ENCODE measurements around the gene NDUFA11.
"Not testable (repeated sequence)": the region's sequence is repeated elsewhere in the genome, so short reads cannot be mapped to it uniquely, and the experiment has no call there.

Gene NDUFA11

GRCh38 chr19:5893296-5893903 is 10.2 kb downstream of the NDUFA11 start:
- TF ChIP-seq CTCF (IDR thresholded peaks at IDR 0.05; ENCODE audit: control extremely low read depth, extremely low read depth, low read depth, missing control alignments): no peak
- ChIA-PET CTCF (interaction anchor here (0.9 to 1.4 kb wide), 4 partner anchors 10 to 173 kb away, joined by 3 to 7 read pairs (median 7); partner anchors contain the start of genes CATSPERD and NDUFA11), POLR2A (interaction anchor here (0.6 kb wide), 1 partner anchor 10 kb away, joined by 4 read pairs; no protein-coding TSS in a partner anchor)
- DNase-seq (ENCODE audit: extremely low spot score): no peak

- ChIA-PET CTCF (interaction anchor here (0.9 to 2.9 kb wide), 5 partner anchors 9 to 172 kb away, joined by 3 to 24 read pairs (median 7); partner anchors contain the start of genes CATSPERD, NDUFA11 and NRTN), POLR2A (interaction anchor here (0.6 kb wide), 1 partner anchor 10 kb away, joined by 4 read pairs; no protein-coding TSS in a partner anchor)
- TF ChIP-seq CTCF (IDR thresholded peaks at IDR 0.05; ENCODE audit: control extremely low read depth, extremely low read depth, low read depth, missing control alignments): no peak
- no peak for DNase-seq (ENCODE audit: extremely low spot score)
Measured at GRCh38 chr19:5892772-5893275, 10.8 kb downstream of the NDUFA11 start.

GRCh38 chr19:5891938-5892771 is 11.4 kb downstream of the NDUFA11 start:
- DNase-seq (ENCODE audit: extremely low spot score): no peak
- peak; percentile 53 for TF ChIP-seq CTCF (IDR thresholded peaks at IDR 0.05; ENCODE audit: control extremely low read depth, extremely low read depth, low read depth, missing control alignments)
- ChIA-PET POLR2A (no interaction called here), CTCF (interaction anchor here (1.5 to 2.9 kb wide), 3 partner anchors 8 to 88 kb away, joined by 4 to 24 read pairs (median 10); partner anchors contain the start of genes NDUFA11 and NRTN)

GRCh38 chr19:5891572-5891937 is 12.0 kb downstream of the NDUFA11 start:
- POLR2A ChIA-PET: no interaction called here
- no peak for DNase-seq (ENCODE audit: extremely low spot score)
- no peak for TF ChIP-seq CTCF (IDR thresholded peaks at IDR 0.05; ENCODE audit: control extremely low read depth, extremely low read depth, low read depth, missing control alignments)
- CTCF ChIA-PET: interaction anchor here (1.5 to 2.9 kb wide), 4 partner anchors 9 to 131 kb away, joined by 4 to 24 read pairs (median 8); partner anchors contain the start of genes NDUFA11 and NRTN

- POLR2A ChIA-PET: no interaction called here
- CTCF ChIA-PET: interaction anchor here (1.1 to 2.9 kb wide), 4 partner anchors 13 to 132 kb away, joined by 4 to 24 read pairs (median 8); partner anchors contain the start of genes NDUFA11 and NRTN
- no peak for TF ChIP-seq CTCF (IDR thresholded peaks at IDR 0.05; ENCODE audit: control extremely low read depth, extremely low read depth, low read depth, missing control alignments)
- DNase-seq (ENCODE audit: extremely low spot score): no peak
Measured at GRCh38 chr19:5890099-5890498, 13.5 kb downstream of the NDUFA11 start.

- CTCF ChIA-PET: interaction anchor here (1.9 to 2.9 kb wide), 2 partner anchors 86 to 133 kb away, joined by 6 to 24 read pairs; partner anchors contain the start of gene NRTN
- no peak for TF ChIP-seq CTCF (IDR thresholded peaks at IDR 0.05; ENCODE audit: control extremely low read depth, extremely low read depth, low read depth, missing control alignments)
- POLR2A ChIA-PET: no interaction called here
- no peak for DNase-seq (ENCODE audit: extremely low spot score)
Measured at GRCh38 chr19:5889288-5889971, 14.2 kb downstream of the NDUFA11 start.

GRCh38 chr19:5884065-5884811 is 19.4 kb downstream of the NDUFA11 start:
- CTCF ChIA-PET: interaction anchor here (1.0 to 2.9 kb wide), 3 partner anchors 9 to 80 kb away, joined by 3 to 7 read pairs (median 3); no protein-coding TSS in a partner anchor
- DNase-seq (ENCODE audit: extremely low spot score); POLR2A ChIA-PET: not testable (repeated sequence)

- CTCF ChIA-PET: interaction anchor here (1.0 to 2.9 kb wide), 2 partner anchors 10 to 79 kb away, joined by 3 to 7 read pairs; no protein-coding TSS in a partner anchor
- POLR2A ChIA-PET; DNase-seq (ENCODE audit: extremely low spot score): not testable (repeated sequence)
Measured at GRCh38 chr19:5883157-5883873, 20.3 kb downstream of the NDUFA11 start.

Data from GM10248 (cell line).